Stimulated activated CD8-positive, alpha-beta memory T cell treated with anti-CD3 and anti-CD28 coated beads, Interleukin-4, amount 100 ng/mL, for 48 hours (primary cell): ENCODE results near the gene TSR1.

Experiments
- DNase-seq: peaks from one replicate; pipeline ENCODE4 v3.0.0-alpha.2; 2020

Gene TSR1

GRCh38 chr17:2277429-2278170, 58.7 kb downstream of the TSR1 start:
- DNase-seq: no peak

DNA sequence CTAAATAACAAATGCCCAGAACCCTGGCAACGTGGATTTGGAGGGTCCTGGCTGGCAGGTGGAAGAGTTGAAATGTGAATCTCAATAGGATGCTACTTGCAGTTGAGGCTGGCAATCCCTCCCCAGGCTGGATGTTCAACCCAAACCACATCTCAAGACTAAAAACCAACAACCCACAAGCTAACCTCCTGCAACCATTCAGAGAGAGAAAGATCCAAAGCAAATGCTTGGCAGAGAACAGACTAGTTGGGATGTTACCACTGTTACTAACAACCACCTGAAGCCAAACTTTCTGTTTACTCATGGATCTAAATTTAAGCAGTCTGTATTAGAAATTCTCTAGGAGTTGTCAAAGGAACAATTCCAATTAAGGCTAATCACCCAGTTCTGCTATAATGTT, 60.5 kb downstream of the TSR1 start:
- DNase-seq: no peak

GRCh38 chr17:2274414-2274813, 61.8 kb downstream of the TSR1 start:
- DNase-seq: no peak
